NCI-H2196 (cell line): ENCODE results near the gene AHR.
"Not testable (repeated sequence)": the region's sequence is repeated elsewhere in the genome, so short reads cannot be mapped to it uniquely, and the experiment has no call there.

Experiments used
- DNase-seq: peaks from one replicate; lab custom pipeline; 2025; ENCODE audit not compliant: unreplicated experiment; lab: John Stamatoyannopoulos, UW

The AHR gene

DNA sequence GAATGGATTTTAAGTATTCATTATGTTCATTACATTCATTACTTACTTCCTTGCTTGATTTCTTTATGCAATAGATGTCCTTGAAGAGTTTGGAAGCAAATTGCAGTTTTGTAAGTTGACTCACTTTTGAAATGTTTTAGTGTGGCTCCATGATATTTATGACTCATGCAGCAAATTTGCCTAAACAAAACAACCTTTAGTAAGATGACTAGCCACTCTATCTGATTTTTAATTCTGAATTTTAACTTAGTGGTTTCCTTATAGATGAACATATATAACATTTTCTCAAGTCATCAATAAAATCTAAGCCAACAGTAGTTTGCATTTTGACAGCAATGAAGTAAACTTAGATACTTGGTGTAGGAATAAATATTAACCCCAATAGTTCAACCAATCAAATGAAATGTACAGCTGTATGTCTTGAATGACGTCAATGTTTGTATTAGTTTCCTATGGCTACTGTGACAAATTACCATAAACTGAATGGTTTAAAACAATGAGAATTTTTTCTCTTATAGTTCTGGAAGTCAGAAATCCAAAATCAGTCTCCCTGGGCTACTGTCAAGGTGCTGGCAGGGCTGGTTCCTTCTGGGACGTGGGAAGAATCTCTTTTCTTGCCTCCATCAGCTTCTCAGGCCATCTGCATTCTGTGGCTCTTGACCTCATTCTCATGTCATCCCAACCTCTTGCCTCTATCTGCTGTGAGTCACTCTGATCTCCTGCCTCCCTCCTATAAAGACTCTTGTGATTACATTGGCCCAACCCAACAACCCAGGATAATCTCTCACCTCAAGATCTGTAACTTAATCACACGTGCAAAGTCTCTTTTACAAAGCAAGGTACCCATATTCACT is 73.4 kb downstream of the AHR start:
- DNase-seq: peak; percentile 2

DNA sequence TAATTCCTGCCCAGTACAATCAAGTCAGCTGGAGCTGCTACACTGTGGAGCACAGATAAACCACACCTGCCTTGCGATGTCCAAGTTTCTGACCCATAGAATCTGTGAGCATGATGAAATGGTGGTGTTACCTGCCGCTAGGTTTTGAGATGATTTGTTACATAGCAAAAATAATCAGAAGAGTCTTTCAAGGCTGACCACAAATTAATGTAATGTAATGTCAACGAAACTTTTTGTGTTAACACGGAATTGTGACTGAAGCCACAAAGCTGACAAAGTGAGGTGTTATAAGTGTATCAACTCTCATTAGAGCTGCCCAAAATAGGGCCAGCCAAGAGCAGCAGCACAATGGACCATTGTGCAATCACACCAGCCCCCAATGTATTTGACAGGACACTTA is 75.7 kb downstream of the AHR start:
- DNase-seq: no peak

DNA sequence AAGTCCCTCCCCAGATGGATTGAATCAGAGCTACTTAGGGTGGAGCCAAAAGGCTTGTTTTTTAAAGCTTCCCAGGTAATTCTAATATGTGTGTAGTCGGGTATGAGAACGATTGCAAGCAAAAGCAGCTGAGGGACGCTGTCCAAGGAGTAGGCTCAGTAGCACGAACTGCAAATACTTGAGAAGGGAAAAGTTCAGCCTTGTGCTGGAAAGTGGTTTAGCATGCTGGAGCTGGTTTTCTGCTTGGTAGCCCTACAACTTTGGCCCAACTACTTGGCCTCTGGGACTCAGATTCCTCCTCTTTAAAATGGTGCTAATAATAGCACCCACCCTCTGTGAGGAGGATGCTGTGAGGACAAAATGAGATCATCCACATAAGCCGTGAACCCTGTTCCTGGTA is 76.2 kb downstream of the AHR start:
- no peak for DNase-seq

DNA sequence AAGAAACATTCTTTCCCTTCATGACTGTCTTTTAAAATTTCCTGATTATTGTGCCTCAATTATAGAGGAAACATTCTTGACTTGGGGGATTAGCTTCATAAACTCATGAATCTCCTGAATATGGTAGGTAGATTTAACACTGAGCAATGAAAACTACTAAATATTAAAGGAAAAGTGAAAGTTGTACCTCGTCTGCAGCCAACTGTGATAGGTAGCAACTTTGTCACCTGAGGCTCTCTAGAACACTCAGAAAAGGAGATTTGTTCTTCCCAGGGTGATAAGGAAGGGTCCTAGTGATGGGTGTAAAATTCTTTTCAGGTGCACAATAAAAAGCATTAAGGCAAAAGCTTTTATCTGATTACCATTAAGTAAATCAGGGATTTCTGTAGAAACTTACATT is 78.1 kb downstream of the AHR start:
- DNase-seq: no peak

DNA sequence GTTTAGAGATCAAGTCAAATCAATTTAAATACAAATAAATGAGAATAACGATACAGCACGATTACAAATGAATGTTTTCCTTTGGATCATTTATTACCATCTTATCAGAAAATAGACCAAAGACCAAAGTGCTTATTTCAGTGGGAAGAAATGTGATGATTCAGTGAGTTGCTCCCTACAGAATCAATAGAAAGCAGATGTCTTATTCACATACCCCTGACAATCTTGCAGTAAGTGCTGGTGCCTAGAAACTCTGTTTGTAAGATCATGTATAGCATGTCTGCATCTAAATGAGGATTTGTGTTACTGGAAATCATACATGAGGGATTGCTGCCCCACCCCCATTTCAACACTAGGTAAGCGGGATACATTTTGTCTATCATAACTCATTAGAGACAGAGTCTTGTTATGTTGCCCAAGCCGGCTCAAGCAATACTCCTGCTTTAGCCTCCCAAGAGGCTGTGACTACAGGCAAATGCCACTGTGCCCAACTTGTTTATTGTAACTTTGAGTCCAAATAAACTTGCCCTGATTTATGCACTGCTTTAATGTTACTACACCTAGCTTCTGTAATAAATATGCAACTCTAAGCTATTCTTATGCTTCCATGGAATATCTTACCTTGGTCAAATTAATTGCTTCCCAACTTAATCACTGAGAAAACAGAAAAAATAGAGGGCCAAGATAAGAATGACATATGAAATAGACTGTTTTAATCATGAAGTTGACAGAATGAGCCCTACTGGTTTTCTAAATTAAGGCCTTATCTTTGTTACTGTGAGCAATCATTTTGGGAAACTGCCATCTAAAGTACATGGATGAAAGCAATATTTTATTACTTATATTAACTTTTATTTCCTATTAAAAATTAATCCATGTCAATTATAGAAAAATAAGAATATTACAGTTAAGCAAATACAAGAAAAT is 82.5 kb downstream of the AHR start:
- no peak for DNase-seq

DNA sequence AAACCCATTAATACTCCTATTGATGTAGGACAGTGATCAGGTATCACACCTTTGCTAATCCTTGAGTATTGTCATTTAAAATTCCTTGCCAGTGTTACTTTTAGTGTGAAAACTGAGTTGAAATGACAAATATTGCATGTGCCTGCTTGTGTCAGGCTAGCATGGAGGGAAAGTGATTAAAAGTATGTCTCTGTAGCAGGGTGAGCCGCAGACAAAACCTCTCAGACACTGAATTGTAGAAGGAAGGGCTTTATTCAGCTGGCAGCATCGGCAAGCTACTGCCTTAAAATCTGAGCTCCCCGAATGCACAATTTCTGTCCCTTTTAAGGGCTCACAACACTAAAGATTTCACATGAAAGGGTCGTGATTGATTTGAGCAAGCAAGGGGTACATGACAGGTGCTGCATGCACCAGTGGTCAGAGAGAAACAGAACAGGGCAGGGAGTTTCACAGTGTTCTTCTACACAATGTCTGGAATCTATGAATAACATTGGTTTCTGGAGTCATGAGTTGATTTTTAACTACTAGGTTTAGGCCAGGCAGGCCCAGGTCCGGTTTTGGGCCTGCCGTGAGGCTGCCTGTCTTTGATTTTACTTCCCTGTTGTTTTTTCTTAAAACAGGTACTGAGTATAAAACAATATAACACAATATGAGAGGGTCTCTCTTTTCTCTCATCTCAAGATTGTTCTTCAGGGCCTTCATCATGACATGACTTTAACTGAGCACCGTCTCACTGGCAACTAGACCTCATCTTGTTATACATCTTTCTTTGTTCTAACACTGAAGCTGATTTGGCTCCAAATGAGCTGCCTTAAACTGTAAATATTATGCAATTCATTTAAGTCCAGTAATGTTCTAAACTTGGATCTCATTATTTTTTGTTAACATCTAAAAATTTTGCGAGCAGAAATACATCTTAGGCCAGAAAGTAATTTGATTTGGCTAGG is 84.2 kb downstream of the AHR start:
- DNase-seq: not testable (repeated sequence)

DNA sequence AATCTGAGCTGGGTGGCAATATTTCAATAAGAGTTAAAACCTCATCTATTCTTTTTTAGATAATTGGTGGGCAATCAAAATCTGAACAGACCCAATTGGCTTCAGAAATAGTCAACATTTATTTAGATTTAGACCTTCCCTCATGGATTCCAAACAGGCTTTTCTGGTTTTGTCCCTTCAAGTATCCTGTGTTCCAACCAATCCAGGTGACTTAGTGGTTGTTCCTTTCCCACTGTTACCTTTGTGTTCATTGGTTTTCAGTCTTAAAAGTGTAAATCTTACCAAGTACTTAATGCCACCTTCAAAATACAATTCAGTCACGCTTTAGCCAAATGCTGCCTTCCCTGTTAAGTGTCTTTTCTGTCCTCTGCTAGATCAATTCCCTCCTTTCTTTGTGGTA is 85.9 kb downstream of the AHR start:
- DNase-seq: no peak

DNA sequence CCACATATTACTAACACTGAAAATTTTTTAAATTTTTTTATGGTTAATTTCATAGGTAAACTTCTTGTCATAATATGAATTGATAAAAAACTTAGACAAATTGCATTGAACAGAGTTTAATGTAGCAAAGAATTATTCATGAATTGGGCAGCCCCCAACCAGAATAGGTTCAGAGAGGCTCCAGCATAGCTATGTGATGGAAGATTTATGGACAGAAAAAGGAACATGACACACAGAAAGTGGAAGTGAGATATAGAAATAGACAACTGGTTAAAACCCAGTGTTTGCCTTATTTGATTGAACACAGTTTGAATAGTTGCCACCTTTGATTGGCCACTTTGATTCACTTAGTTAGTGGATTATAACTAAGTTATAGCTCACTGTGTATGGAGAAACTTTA is 87.2 kb downstream of the AHR start:
- no peak for DNase-seq

DNA sequence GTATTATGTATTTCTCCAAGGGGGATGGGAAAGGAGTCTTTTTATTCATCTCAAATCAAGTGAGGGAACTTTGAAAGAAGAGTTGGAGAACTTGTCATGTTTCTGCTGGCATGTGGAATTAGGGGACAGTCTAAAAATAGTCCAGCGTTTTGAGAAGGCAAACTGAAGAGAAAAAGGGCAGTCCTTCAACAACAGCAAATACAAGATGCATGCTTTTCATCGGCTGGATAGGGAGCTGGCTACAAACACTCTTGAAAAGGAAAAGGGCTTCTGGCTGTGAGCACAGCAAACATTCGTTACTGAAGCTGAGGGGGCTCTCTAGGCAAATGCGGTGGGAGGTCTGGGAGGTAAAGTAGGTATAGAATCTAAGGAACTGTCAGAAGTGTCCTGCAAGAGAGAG is 91.9 kb downstream of the AHR start:
- no peak for DNase-seq

DNA sequence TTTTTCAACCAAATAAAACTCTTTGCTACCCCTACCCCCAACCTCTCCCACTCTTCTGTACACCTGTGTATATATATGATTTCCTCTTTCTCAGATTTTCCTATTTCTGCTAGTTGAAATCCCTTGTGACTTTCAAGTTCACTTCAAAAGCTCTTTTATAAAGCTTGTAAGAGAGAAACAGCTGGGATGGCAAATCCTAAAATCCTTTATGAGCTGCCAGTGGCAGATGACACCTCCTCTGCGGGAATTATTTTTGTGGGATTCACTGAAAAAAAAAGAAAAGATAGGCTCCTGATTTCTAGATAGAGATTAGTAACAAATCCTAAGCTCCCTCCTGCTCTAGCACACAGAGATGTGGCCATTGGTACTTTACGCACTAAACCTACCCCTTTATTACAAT is 92.9 kb downstream of the AHR start:
- no peak for DNase-seq

DNA sequence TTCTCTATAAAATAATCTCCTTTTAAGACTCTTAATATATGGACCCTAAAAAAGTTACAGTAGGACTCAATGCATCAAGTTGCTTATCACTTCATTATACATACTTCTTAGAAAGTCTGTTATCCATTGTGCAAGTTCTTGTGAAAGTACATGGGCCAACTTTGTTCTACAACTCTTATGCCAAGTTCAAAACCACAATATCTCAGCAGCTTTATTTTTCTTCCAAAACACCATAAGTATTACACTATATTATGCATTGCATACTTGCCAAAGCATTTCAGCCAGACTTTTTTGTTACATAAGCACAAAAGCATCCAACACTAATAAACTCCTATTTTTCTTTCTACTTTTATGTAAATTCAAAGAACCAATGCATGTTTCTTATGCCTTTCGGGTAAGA is 94.4 kb downstream of the AHR start:
- DNase-seq: no peak

DNA sequence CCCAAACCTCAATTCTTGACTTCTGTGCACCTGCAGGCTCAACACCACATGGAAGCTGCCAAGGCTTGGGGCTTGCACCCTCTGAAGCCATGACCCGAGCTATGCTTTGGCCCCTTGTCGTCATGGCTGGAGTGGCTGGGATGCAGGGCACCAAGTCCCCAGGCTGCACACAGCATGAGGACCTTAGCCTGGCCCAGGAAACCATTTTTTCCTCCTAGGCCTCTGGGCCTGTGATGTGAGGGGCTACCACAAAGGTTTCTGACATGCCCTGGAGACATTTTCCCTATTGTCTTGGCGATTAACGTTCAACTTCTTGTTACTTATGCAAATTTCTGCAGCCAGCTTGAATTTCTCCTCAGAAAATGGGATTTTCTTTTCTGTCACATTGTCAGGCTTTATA is 96.1 kb downstream of the AHR start:
- not testable (repeated sequence) for DNase-seq
